ENCODE results near the gene RIC8A. TPM values are rescaled to one million over a fixed set of nuclear protein-coding genes. Genes with fewer than 3 reads are reported as not detected.
A peak's percentile ranks its signal among the peaks of the same experiment; 100 is the strongest.

RIC8A gene
- total RNA-seq, 1 donor from 2014 or later, result 102 TPM

DNA sequence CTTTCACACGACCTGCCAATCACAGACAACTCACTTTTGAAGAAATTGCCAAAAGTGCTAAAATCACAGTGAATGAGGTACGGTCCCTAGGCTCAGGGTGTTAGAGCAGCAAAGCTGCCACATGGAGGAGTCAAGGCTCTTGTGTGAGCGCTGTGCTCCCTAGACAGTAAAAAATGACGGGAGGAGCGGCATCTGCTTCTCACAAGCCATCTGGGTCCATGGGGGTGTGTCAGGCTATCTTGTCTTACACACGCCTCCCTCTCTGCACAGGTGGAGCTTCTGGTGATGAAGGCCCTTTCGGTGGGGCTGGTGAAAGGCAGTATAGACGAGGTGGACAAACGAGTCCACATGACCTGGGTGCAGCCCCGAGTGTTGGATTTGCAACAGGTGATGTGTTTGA, 44.0 kb downstream of the RIC8A start:
- no peak overlapping the region for H3K27ac ChIP-seq
- no peaks in the 10 kb centered on the region for H3K27me3 ChIP-seq
- peaks cover 46 to 60% of the 10 kb centered on the region in 2 donors for H3K36me3 ChIP-seq
- H3K4me3 ChIP-seq, result no peak overlapping the region
- no peaks in the 10 kb centered on the region for H3K4me1 ChIP-seq
- H3K9me3 ChIP-seq, result no peaks in the 10 kb centered on the region
- TF ChIP-seq, protein P1, sequence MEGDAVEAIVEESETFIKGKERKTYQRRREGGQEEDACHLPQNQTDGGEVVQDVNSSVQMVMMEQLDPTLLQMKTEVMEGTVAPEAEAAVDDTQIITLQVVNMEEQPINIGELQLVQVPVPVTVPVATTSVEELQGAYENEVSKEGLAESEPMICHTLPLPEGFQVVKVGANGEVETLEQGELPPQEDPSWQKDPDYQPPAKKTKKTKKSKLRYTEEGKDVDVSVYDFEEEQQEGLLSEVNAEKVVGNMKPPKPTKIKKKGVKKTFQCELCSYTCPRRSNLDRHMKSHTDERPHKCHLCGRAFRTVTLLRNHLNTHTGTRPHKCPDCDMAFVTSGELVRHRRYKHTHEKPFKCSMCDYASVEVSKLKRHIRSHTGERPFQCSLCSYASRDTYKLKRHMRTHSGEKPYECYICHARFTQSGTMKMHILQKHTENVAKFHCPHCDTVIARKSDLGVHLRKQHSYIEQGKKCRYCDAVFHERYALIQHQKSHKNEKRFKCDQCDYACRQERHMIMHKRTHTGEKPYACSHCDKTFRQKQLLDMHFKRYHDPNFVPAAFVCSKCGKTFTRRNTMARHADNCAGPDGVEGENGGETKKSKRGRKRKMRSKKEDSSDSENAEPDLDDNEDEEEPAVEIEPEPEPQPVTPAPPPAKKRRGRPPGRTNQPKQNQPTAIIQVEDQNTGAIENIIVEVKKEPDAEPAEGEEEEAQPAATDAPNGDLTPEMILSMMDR (IDR thresholded peaks at IDR 0.05), result no peak
- intact Hi-C loops (cut with DNase I), result loop anchor here (5.0 kb wide), 1 partner anchor 106 kb away; no protein-coding TSS in a partner anchor
- DNase-seq (ENCODE audit: low spot score in 2 of 2), result peak in 1 of 2 donors; percentile 48

DNA sequence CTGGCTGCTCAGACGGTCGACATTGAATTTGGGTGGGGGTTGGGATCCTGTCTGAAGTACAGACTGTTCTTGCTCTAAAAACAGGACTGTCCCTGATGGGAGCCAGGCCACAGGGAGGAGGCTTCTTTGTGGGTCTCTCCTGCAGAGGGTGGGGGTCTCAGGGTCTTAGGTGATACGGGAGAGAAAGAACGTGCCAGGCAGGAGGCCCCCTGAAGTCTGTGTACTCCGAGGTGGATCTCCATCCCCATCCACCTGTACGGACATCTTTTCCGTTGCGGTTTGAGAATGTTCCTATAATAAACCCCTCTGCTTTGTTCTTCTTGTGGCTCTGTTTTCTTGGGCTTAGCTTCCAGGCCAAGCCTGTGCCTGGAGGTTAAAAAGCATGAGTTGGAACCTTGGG, 45.2 kb downstream of the RIC8A start:
- TF ChIP-seq, protein P1 (IDR thresholded peaks at IDR 0.05), result no peak
- Histone ChIP-seq H3K36me3 (peaks cover 35 to 49% of the 10 kb centered on the region in 2 donors), H3K27ac (no peak overlapping the region), H3K4me1 (no peaks in the 10 kb centered on the region), H3K9me3 (no peaks in the 10 kb centered on the region), H3K4me3 (no peak overlapping the region), H3K27me3 (no peaks in the 10 kb centered on the region)
- DNase-seq (ENCODE audit: low spot score in 2 of 2), result peak in 1 of 2 donors; percentile 43
- intact Hi-C loops (cut with DNase I), result loop anchor here (5.0 kb wide), 1 partner anchor 105 kb away; no protein-coding TSS in a partner anchor

DNA sequence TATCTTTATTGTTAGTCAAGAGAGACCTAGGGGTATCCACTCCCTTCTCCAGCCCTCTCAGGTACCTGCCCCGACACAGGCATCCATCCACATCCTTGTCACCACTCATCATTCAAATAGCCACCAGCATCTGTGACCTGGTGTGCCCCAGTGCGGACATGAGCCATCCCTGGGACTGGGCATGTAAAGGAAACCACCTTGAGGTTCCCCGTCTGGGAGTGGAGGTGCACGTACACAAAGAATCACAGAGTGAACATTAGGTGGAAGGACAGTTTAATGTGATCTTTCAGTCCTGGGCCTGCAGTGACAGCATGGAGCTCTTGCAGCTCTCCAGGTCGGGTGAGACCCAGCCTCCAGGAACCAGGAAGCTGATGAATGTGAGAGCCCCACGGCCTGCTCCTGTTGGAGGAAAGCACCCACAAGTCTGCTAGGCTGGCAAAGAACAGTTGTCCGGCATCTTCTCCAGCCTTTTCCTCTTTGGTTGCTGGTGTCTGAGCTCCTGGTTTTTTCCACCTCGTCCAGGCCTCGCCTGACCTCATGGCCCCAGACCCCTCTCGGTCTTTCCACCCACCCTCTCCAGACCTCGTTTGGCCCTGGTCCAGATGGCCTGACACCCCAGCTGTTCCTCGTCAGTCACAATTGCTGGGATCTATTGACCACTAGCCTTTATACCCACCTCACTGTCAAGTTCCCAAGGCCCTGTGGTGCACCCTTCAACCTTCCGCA, 45.8 kb downstream of the RIC8A start:
- TF ChIP-seq, protein P1 (IDR thresholded peaks at IDR 0.05), result no peak

DNA sequence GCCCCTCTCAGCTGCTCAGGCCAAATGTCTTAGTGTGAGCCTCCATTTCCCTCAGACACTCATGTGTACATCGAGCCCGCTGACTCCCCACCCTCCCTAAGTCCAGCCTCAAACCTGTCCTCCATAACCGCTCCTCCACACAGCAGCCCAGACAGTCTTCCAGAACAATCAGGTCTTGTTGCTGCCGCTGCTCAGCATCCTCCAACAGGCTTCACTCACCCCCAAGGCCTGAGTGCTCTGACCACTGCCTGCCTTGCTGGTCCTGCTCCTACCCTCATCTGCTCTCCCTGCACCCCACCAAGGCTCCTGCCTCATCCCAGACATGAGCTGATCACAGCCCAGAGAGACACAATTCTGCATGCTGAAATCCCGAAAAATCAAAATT, 46.4 kb downstream of the RIC8A start:
- intact Hi-C loops (cut with DNase I), result loop anchor here (5.0 kb wide), 1 partner anchor 103 kb away; no protein-coding TSS in a partner anchor
- no peak overlapping the region for H3K4me3 ChIP-seq
- DNase-seq (ENCODE audit: low spot score in 2 of 2), result no peak
- TF ChIP-seq, protein P1 (IDR thresholded peaks at IDR 0.05), result no peak
- no peaks in the 10 kb centered on the region for H3K9me3 ChIP-seq
- H3K36me3 ChIP-seq, result peaks cover 23 to 37% of the 10 kb centered on the region in 2 donors
- H3K4me1 ChIP-seq, result no peaks in the 10 kb centered on the region
- H3K27ac ChIP-seq, result no peak overlapping the region
- H3K27me3 ChIP-seq, result no peaks in the 10 kb centered on the region

More for the DNA sequence above, 45.8 kb downstream of the RIC8A start:
- Histone ChIP-seq H3K27ac (no peak overlapping the region), H3K27me3 (no peaks in the 10 kb centered on the region), H3K4me3 (no peak overlapping the region), H3K4me1 (no peaks in the 10 kb centered on the region), H3K9me3 (no peaks in the 10 kb centered on the region), H3K36me3 (peaks cover 28 to 43% of the 10 kb centered on the region in 2 donors)
- intact Hi-C loops (cut with DNase I), result loop anchor here (5.0 kb wide), 1 partner anchor 104 kb away; no protein-coding TSS in a partner anchor
- DNase-seq (ENCODE audit: low spot score in 2 of 2), result peak in 1 of 2 donors; percentile 52

DNA sequence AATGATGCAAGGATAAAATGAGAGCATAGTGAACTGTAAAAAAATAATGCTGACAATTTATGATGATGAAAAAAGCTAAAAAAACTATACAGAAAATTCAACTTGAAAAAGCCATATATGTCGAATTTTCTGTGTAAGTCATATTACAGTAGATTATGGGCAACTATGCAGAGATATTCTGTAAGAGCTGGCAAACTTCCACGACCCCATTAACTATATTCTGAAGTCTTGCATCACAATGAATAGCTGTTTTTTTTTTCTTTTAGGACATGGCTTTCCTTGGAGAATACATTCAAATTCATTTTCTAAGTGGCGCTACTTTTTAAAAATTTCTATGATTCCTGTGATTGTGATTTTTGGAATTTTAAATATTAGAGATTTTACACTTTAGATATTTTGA, 47.7 kb downstream of the RIC8A start:
- TF ChIP-seq, protein P1 (IDR thresholded peaks at IDR 0.05), result no peak
- H3K27me3 ChIP-seq, result no peaks in the 10 kb centered on the region
- intact Hi-C loops (cut with DNase I), result no loop called here
- H3K9me3 ChIP-seq, result no peaks in the 10 kb centered on the region
- peaks cover 18 to 26% of the 10 kb centered on the region in 2 donors for H3K36me3 ChIP-seq
- H3K27ac ChIP-seq, result no peak overlapping the region
- H3K4me1 ChIP-seq, result no peaks in the 10 kb centered on the region
- DNase-seq (ENCODE audit: low spot score in 2 of 2), result no peak
- H3K4me3 ChIP-seq, result no peak overlapping the region

All from ascending aorta (tissue), 2 donors.